HG03469 (cell line): ENCODE data around the gene MYO16.

Source experiments
- ATAC-seq: cut with Tn5 transposase; IDR thresholded peaks from one replicate; pipeline ENCODE4 v1.9.1; 2021; ENCODE audit warnings: mild to moderate bottlenecking, moderate library complexity, moderate number of reproducible peaks; ENCODE audit not compliant: unreplicated experiment

Gene MYO16

DNA sequence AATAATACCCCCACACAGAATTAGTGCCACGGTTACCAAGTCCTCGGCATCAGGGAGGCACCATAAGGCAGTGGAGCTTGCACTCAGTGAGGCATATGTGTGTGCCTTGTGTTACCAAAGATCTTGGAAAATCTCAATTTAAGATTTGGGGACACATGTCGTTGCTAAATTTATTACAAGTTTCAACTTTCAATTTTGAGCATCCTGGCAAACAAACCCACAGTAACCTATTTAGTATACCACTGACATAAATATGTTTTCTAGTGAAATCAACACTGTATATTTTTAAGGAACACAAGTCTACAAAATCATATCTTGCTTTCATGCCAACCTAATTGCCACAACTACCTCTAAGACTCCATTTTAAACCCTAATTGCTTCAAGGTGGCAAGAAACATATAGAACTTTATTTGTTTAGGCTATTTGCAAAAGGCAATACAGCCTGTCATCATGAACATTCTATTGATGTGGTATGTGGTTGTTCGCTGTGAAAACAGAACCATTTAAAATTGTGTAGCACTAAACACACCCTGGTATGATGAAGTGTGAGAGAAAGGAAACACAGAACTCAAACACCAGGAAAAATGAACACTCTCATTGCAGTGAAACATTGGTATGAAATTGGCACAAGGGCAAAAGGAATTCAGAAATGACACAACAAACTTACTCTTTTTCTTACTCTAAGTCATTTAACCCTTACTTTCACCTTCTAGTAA is 625.9 kb downstream of the MYO16 start:
- ATAC-seq = no peak

DNA sequence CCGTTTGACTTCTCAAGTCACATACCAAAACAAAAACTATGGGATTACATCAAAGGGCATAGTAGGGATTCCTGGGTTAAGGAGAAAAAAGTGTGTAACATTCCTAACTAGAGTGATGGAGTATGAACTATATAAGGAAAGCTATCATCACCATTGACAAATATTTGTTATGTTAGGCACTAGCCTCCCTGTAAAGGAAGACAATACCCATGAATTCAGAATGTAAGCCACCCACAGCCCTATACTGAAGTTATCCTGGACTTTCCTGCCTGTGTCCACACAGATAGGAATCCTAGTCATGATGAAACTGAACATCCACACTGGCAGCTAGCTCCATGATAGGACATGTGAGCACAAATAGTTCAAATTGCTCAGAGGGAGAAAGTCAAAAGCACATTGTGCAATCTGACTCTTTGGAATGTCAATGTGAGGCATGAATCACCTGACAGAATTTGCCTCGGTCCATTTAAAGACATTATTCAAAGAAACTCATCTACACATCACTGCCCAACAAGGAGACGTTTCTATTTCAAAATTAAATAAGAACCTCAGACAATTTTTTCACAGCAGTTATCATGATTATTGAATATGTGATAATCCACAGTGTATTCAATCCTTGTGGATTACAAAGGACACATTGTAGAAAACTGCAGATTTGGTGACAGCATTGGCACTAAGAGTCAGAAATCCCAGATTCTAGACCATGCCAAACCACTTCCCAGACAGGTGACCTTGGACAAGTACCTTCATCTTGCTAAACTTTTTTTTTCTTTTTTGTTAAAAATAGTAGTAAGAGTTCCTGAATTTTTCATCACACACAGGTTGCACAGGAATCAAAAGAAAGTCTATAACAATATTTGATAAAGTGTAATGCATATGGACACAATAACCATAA is 627.7 kb downstream of the MYO16 start:
- ATAC-seq = no peak
